LNCaP clone FGC (cell line): ENCODE results near the gene FBXO42.
A peak's percentile ranks its signal among the peaks of the same experiment; 100 is the strongest.
"Not testable (repeated sequence)": the region's sequence is repeated elsewhere in the genome, so short reads cannot be mapped to it uniquely, and the experiment has no call there.

Source experiments
- DNase-seq: peaks from one replicate; pipeline ENCODE4 v3.0.0-alpha.2; 2011; ENCODE audit warnings: low read depth
- H3K4me3 ChIP-seq: 2 replicates; pipeline ENCODE4 v1.5.1; 2011; ENCODE audit warnings: mild to moderate bottlenecking, low read depth, low read length, control low read depth
- TF ChIP-seq, protein P1 (sequence below): IDR thresholded peaks from 2 replicates; pipeline ENCODE4 v1.5.1; 2012; ENCODE audit warnings: mild to moderate bottlenecking; ENCODE audit not compliant: control insufficient read depth, insufficient read depth; ENCODE audit errors: extremely low read depth

The FBXO42 gene

DNA sequence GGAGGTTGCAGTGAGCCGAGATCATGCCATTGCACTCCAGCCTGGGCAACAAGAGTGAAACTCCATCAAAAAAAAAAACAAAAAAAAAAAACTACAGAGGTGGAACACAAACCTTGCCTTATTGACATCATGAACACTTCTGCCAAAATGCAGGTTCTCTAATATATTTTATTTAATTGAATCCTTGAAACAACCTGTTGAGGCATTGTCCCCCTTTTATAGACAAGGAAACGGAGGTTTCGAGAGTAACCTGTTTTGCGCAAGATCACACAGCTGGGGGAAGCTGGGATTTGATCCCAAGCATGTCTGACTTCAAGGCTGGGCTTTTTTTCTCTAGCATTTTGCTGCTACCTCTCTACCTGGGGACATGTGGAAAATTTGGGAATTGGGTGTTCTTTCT, 17.5 kb upstream of the FBXO42 start:
- TF ChIP-seq, protein P1, sequence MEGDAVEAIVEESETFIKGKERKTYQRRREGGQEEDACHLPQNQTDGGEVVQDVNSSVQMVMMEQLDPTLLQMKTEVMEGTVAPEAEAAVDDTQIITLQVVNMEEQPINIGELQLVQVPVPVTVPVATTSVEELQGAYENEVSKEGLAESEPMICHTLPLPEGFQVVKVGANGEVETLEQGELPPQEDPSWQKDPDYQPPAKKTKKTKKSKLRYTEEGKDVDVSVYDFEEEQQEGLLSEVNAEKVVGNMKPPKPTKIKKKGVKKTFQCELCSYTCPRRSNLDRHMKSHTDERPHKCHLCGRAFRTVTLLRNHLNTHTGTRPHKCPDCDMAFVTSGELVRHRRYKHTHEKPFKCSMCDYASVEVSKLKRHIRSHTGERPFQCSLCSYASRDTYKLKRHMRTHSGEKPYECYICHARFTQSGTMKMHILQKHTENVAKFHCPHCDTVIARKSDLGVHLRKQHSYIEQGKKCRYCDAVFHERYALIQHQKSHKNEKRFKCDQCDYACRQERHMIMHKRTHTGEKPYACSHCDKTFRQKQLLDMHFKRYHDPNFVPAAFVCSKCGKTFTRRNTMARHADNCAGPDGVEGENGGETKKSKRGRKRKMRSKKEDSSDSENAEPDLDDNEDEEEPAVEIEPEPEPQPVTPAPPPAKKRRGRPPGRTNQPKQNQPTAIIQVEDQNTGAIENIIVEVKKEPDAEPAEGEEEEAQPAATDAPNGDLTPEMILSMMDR = no peak
- H3K4me3 ChIP-seq = no peak overlapping the region

DNA sequence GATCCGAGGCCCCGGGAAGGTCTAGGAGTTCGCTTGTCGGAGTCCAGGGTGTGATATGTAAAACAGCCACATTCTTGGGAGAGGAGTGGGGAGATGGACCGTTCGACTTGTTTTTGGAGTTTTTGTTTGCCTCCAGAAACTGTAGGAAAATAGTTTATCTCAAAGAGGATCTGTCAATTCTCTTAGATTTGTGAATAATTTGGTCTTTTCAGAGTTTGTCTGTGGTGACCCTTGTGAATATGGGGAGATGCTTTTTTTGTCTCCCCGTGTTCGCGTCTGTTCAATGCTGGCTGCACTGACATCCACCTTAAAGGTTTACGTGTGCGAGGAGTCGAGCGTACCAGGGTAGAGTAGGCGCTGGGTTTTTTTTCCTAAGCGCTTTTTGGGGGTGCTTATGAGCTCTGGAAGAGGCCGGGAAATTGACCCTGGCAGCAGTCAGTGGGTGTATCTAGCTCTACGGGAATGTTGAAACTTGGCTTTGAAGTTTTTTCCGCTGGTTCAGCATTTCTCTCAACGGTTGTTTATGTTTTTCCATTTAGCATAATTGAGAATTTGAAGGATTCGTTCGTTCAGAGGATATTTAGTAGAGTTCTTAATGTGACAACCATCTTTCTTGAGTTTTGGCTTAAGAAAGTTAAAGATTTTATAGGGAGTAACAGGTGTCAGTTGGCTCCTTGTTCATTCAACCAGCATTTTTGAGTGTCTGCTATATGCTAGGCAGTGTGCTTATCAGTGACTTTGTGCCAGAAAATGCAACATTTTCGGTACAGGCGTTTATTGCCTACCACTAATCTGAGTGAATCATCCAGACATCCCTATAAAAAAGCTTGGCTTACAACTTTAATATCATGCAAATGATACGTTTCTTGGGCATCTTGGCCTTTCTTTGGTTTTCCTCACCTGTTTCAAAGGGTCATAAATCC, 15.9 kb upstream of the FBXO42 start:
- TF ChIP-seq, protein P1 = no peak

More for the DNA sequence above, 17.5 kb upstream of the FBXO42 start:
- DNase-seq = no peak

DNA sequence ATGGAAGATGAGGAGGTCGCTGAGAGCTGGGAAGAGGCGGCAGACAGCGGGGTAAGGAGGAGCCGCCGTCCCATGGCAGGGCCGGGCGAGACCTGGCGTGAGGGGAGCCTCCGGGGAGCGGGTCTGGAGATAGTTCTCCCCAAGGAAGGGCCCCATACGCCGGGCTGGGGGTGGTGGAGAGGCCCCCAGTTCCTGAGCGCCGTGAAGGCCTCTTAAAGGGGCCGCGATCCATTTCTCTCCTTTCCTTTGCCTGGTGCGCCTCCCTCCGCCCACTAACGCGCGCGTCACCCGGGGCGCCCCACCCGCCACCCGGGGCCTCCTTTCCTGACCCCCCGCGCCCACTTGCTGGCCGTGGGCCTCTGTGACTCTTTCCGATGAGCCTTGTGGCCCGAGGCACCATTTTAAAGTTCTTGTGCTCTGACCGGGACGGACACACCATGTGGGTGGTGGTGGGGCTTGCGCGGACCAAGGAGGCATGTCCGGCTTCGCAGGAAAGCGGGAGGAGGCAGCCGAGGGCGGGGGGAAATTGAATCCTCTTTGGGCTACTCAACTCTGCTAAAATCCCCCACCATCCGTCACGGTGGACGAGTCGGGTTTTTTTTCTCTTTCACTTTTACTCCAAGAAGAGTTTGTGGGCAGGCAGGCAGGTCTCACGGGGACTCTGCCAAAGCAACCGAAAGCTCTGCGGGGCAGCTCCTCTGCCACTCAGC, 15.1 kb upstream of the FBXO42 start:
- no peak for DNase-seq
- H3K4me3 ChIP-seq = peak overlapping the region; percentile 75
- TF ChIP-seq, protein P1 = no peak

More for the DNA sequence above, 15.9 kb upstream of the FBXO42 start:
- peak overlapping the region; percentile 75 for H3K4me3 ChIP-seq
- no peak for DNase-seq

DNA sequence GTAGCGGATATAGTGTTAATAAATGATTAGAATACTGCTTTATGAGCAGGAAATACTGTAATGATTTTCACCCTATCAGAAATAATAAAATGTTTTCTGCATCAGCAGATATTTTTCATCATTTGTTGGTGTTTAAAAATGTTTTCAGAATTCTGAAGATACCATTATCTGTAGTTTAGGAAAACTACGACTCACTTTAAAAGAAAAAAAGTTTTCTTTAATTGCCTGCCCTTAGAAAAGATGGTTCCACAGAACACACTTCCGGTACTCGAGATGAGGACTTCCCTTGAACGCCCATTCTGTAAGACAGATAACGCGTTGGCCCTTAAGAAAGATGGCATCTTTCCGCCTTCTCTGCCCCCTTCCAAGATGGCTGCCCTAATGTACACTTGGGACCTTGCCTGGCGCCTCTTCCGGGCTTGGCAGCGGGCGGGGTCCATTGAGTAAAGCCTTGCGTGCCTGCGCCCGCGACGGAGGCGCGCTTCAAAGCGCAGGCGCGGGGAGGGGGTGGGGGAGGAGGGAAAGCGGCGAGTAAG, 14.5 kb upstream of the FBXO42 start, which contains the start of gene SZRD1:
Gene SZRD1, plus strand, starts transcription at position 521 of the 536 bp plus-strand sequence. CDS start 16 bp downstream, outside the sequence.
- DNase-seq = peak; percentile 93
- H3K4me3 ChIP-seq = peak within 1 kb of the TSS; percentile 75
- TF ChIP-seq, protein P1 = no peak

DNA sequence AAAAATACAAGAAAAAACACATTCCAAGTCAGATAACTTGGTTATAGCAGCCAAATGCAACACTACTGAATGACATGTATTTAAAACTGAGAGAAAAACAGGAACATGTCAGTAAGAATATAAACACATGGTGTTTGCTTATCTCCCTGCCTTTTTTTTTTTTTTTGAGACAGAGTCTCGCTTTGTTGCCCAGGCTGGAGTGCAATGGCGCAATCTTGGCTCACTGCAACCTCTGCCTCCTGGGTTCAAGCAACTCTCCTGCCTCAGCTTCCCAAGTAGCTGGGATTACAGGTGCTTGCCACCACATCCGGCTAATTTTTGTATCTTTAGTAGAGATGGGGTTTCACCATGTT, 12.8 kb upstream of the FBXO42 start:
- not testable (repeated sequence) for DNase-seq, H3K4me3 ChIP-seq

DNA sequence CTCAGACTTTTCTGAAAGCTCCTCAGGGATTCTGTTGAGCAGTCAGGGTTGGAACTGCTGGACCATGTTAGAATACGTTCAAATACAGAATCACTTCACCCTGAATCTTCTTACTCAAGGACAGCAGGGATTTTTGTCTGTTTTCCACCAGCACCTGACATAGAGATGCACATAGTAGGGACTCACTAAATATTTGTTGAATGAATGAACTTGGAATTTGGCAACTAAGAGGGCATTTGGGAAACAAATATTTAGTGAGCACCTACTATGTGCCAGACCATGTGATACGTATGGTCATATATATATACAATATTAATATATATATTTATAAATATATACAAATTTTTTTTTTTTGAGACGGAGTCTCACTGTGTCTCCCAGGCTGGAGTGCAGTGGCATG, 4.6 kb upstream of the FBXO42 start:
- DNase-seq = no peak
- TF ChIP-seq, protein P1 = no peak
- H3K4me3 ChIP-seq = no peak overlapping the region

DNA sequence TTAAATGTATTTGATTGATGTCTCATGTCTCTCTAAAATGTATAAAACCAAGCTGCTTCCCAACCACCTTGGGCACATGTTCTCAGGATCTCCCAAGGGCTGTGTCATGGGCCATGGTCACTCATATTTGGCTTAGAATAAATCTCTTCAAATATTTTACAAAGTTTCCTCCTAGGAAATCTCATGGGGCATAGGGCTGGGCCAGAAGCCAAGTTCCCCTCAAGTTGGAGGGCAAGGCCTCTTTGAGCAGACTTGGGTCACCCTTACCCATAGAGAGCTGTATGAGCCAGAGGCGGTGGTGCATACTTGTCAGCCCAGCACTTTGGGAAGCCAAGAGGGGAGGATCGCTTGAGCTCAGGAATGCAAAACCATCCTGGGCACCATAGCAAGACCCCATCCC, 2.3 kb upstream of the FBXO42 start:
- H3K4me3 ChIP-seq = no peak overlapping the region
- DNase-seq = no peak
- TF ChIP-seq, protein P1 = no peak
